ENCODE results near the gene SPATA45. TPM values are rescaled to one million over a fixed set of nuclear protein-coding genes. Genes with fewer than 3 reads are reported as not detected.

The SPATA45 gene
- polyA plus RNA-seq, 1 of the 3 experiments (the other 2 are of a cell fraction): not detected

DNA sequence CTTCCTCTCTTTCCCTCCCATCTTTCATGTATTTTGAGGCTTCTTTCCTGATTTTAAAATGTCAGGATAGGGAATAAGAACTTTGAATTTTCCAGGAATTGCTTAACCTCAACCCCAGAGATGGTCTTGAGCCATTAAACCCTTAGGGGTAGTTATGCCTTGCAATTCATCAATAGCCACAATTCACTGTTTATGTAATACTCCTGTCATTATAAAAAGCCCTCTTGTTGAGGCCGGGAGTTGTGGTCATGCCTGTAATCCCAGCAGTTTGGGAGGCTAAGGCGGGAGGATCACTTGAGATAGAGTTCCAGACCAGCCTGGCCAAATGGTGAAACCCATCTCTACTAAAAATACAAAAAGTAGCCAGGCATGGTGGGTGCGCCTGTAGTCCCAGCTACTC lies 24.5 kb downstream of the SPATA45 start (continued):
- TF ChIP-seq, protein P1, sequence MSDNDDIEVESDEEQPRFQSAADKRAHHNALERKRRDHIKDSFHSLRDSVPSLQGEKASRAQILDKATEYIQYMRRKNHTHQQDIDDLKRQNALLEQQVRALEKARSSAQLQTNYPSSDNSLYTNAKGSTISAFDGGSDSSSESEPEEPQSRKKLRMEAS (IDR thresholded peaks at IDR 0.05; ENCODE audit: low read depth): no peak
- no peak for TF ChIP-seq GABPA (IDR thresholded peaks at IDR 0.05; ENCODE audit: low read depth)
- TF ChIP-seq, protein P2, sequence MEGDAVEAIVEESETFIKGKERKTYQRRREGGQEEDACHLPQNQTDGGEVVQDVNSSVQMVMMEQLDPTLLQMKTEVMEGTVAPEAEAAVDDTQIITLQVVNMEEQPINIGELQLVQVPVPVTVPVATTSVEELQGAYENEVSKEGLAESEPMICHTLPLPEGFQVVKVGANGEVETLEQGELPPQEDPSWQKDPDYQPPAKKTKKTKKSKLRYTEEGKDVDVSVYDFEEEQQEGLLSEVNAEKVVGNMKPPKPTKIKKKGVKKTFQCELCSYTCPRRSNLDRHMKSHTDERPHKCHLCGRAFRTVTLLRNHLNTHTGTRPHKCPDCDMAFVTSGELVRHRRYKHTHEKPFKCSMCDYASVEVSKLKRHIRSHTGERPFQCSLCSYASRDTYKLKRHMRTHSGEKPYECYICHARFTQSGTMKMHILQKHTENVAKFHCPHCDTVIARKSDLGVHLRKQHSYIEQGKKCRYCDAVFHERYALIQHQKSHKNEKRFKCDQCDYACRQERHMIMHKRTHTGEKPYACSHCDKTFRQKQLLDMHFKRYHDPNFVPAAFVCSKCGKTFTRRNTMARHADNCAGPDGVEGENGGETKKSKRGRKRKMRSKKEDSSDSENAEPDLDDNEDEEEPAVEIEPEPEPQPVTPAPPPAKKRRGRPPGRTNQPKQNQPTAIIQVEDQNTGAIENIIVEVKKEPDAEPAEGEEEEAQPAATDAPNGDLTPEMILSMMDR (IDR thresholded peaks at IDR 0.05): no peak
- TF ChIP-seq RFX5 (IDR thresholded peaks at IDR 0.05; ENCODE audit: low read length): no peak
- no peak for TF ChIP-seq ELF1 (IDR thresholded peaks at IDR 0.05)
- TF ChIP-seq SMC3 (IDR thresholded peaks at IDR 0.05; ENCODE audit: low read depth, low read length): no peak
- TF ChIP-seq RAD21 (IDR thresholded peaks at IDR 0.05; ENCODE audit: low read length): no peak
- TF ChIP-seq TAF1 (IDR thresholded peaks at IDR 0.05; ENCODE audit: borderline replicate concordance, low read depth, low read length): no peak
- TF ChIP-seq SIN3A (IDR thresholded peaks at IDR 0.05; ENCODE audit: borderline replicate concordance, low read depth, low read length): no peak
- no peak for TF ChIP-seq NFIC (IDR thresholded peaks at IDR 0.05; ENCODE audit: borderline replicate concordance)
- TF ChIP-seq NRF1 (IDR thresholded peaks at IDR 0.05; ENCODE audit: low read depth, low read length): no peak
- no peak for TF ChIP-seq TCF12 (IDR thresholded peaks at IDR 0.05)
- no peak for TF ChIP-seq TEAD4 (IDR thresholded peaks at IDR 0.05; ENCODE audit: borderline replicate concordance, insufficient read depth)

DNA sequence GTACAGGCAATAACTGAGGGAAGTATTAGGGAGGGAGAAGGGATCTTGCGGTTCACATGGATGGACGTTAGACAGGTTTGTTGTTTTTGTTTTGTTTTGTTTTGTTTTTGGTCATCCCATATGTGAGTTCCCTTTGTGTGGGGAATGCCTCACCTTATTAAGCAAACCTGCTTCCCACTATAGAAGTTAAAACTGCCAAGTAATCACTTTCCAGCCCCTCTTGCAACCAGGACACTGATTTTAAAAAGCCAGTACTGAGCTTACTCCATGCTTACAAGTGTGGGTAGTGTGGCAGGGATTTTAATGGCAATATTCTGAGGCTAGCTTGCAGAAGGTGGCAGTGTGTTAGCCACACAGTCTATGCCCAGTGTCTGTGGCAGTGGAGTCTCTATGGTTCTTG lies 26.5 kb downstream of the SPATA45 start:
- Histone ChIP-seq H3K79me2 (ENCODE audit: insufficient read depth) (no peaks in the 10 kb centered on the region), H4K20me1 (ENCODE audit: insufficient read depth) (no peaks in the 10 kb centered on the region), H3K4me1 (ENCODE audit: control insufficient read depth in 1 of 2, insufficient read depth in 2 of 2, low read depth in 1 of 2, low read length in 1 of 2) (no peaks in the 10 kb centered on the region), H3K27me3 (ENCODE audit: insufficient read depth) (no peaks in the 10 kb centered on the region), H3K27ac (ENCODE audit: low read depth in 2 of 2, low read length in 1 of 2) (no peak overlapping the region), H3K4me3 (ENCODE audit: low read depth in 2 of 2, low read length in 1 of 2) (no peak overlapping the region), H3K9ac (no peak overlapping the region), H3F3A (replicated peaks; ENCODE audit: insufficient read depth) (no peaks in the 10 kb centered on the region), H2AFZ (ENCODE audit: low read depth) (no peak overlapping the region), H3K36me3 (replicated peaks in 1 of 2; ENCODE audit: control insufficient read depth in 1 of 2, insufficient read depth in 2 of 2, low read length in 1 of 2) (no peaks in the 10 kb centered on the region), H3K9me3 (no peaks in the 10 kb centered on the region), H3K9me2 (no peaks in the 10 kb centered on the region), H3K4me2 (no peak overlapping the region)
- ChIA-PET CTCF (interaction anchor here (1.0 to 1.8 kb wide), 2 partner anchors 15 to 174 kb away, joined by 3 to 9 read pairs; no protein-coding TSS in a partner anchor), POLR2A (interaction anchor here (0.9 kb wide), 1 partner anchor 213 kb away, joined by 3 read pairs; the partner anchor contains the start of gene ATF3)
- 92% methylated on average over 2 of the region's 2 CpGs for WGBS (ENCODE audit: low lambda C conversion rate)
- no peak for DNase-seq
- TF ChIP-seq MEF2A (IDR thresholded peaks at IDR 0.05; ENCODE audit: borderline replicate concordance, low read depth): no peak
- no peak for TF ChIP-seq POLR2AphosphoS5 (IDR thresholded peaks at IDR 0.05; ENCODE audit: low read depth, low read length)
- TF ChIP-seq, protein P3, sequence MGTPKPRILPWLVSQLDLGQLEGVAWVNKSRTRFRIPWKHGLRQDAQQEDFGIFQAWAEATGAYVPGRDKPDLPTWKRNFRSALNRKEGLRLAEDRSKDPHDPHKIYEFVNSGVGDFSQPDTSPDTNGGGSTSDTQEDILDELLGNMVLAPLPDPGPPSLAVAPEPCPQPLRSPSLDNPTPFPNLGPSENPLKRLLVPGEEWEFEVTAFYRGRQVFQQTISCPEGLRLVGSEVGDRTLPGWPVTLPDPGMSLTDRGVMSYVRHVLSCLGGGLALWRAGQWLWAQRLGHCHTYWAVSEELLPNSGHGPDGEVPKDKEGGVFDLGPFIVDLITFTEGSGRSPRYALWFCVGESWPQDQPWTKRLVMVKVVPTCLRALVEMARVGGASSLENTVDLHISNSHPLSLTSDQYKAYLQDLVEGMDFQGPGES (IDR thresholded peaks at IDR 0.05; ENCODE audit: low read depth, low read length): no peak
- no peak for TF ChIP-seq EP300 (IDR thresholded peaks at IDR 0.05; ENCODE audit: borderline replicate concordance in 1 of 2, low read depth in 1 of 2, low read length in 1 of 2)
- TF ChIP-seq RCOR1 (IDR thresholded peaks at IDR 0.05; ENCODE audit: low read length): no peak
- TF ChIP-seq, protein P1 (IDR thresholded peaks at IDR 0.05; ENCODE audit: low read depth): no peak
- no peak for TF ChIP-seq GABPA (IDR thresholded peaks at IDR 0.05; ENCODE audit: low read depth)
- TF ChIP-seq JUND (IDR thresholded peaks at IDR 0.05): no peak
- no peak for TF ChIP-seq NRF1 (IDR thresholded peaks at IDR 0.05; ENCODE audit: low read depth, low read length)
- no peak for TF ChIP-seq FOSL2 (IDR thresholded peaks at IDR 0.05; ENCODE audit: borderline replicate concordance, low read depth)
- TF ChIP-seq TEAD4 (IDR thresholded peaks at IDR 0.05; ENCODE audit: borderline replicate concordance, insufficient read depth): no peak
- no peak for TF ChIP-seq RAD21 (IDR thresholded peaks at IDR 0.05; ENCODE audit: low read length)
